ENCODE results near the gene CD1D.
"Not testable (repeated sequence)": the region's sequence is repeated elsewhere in the genome, so short reads cannot be mapped to it uniquely, and the experiment has no call there.

The CD1D gene

DNA sequence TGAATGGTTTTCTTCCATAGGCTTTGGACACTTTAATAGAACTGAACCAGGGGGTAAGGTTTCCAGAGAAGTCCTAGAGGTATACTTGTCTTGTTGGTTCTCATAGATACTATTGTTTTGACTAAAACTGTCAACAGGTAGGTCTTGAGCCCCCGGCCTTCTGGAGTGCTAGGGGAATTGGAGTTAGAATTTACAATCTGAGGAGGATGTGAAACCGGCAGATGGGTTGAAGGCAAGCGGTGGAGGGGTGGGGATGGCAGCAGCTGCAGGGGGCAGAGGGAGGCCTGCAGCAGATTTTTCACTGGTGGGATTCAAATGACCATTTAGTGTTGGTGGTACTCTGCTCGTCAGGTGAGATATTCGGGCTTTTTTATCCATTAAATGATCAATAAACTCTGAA is 4.3 kb upstream of the CD1D start:
- no peak for DNase-seq (ENCODE audit: low read depth)

- DNase-seq (ENCODE audit: low read depth): not testable (repeated sequence)
Measured at GRCh38 chr1:158176849-158177699, 3.6 kb upstream of the CD1D start.

- peak; percentile 16 for DNase-seq (ENCODE audit: low read depth)
Measured at GRCh38 chr1:158177700-158178450, 2.8 kb upstream of the CD1D start.

- DNase-seq (ENCODE audit: low read depth): no peak
Measured at GRCh38 chr1:158179301-158180041, 1.2 kb upstream of the CD1D start.

GRCh38 chr1:158181577-158181922 is 855 bp downstream of the CD1D start:
- DNase-seq (ENCODE audit: low read depth): no peak

- no peak for DNase-seq (ENCODE audit: low read depth)
Measured at GRCh38 chr1:158185770-158186169, 5.1 kb downstream of the CD1D start.

GRCh38 chr1:158186180-158186579 is 5.5 kb downstream of the CD1D start:
- DNase-seq (ENCODE audit: low read depth): no peak

DNA sequence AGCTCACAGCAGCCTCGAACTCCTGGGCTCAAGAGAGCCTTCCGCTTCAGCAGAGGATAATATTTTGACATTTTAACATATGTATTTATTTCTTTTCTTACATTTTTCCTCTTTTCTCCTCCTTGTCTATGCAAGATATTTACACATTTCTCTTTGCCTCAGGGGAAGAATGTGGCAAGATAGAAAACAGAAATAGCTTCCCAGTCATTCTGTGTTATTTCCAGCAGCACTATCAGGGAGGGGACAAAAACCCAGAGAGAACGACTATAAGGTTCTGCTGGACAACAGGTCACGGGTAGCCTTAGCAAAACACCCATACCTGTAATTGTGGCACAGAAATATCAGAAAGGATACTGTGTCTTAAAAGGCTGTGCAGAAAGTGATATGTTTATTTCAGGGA is 7.9 kb downstream of the CD1D start:
- DNase-seq (ENCODE audit: low read depth): no peak

- no peak for DNase-seq (ENCODE audit: low read depth)
Measured at GRCh38 chr1:158189624-158190023, 8.9 kb downstream of the CD1D start.

DNA sequence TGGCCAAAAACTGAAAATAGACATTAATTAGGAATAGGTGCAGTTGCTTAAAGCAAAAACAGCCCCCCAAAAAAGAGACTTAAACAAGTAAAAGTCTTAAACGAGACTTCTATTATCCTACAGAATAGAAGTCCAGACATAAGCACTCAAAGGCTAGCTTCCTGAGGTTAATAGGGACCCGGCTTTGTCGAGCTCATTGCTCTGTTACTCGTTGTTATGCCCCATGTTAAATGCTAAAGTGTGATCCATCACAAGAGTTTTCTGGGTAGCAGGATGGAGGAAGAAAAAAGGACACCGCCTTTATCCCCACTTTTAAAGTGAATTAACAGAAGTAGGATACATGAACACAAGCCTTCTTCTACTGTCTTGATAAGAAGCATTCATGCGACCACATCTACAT is 10.6 kb downstream of the CD1D start:
- no peak for DNase-seq (ENCODE audit: low read depth)

DNA sequence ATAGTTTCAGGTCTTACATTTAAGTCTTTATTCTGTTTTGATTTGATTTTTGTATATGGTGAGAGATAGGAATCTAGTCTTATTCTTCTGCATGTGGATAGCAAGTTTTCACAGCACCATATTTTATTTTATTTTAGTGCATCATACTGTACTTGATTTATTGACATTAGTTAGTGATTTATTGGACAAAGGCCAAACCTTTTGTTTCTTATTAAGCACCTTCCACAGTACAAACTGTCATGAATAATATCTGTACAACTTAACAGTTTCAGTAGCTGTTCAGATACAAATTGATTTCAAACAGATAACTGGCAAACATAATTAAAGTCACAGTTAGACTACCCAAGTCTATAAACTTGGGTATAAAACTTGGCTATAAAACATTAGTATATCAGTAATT is 15.8 kb downstream of the CD1D start:
- DNase-seq (ENCODE audit: low read depth): no peak

- no peak for DNase-seq (ENCODE audit: low read depth)
Measured at GRCh38 chr1:158199849-158200248, 19.2 kb downstream of the CD1D start.

- DNase-seq (ENCODE audit: low read depth): no peak
Measured at GRCh38 chr1:158200527-158200926, 19.8 kb downstream of the CD1D start.

DNA sequence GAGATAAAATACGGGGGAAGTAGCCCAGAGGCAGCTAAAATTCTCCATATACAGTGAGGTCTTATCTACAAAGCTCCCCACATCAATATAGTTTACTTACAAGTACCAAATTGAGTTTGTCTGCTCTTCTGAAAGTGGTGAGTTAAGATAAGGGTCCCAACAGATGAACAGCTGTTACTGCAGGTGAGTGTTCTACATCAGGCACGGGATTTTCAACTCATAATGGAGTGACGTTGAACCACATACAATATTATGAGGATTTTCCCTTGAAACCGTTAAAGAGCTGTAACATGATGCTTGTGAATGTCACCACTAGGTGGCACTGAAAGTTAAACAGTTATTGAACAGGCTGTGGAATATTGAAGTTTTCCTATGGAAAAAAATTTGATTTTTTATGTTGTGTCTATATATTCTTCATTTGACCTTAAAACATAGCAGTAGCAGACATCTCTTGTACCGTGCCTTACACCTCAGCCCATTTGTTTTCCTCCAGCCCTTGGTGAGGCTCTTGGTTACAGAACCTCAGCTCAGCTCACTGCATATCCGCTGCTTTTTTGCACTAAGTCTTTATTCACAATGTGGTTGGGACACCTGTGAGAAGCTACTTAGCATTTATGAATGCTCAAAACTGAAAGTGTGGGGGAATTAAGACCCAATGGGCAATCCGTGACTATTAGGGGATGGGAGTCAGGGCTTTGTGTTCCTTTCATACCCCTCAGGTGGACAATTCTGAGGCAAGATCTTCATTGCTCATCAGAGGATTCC is 23.2 kb downstream of the CD1D start:
- DNase-seq (ENCODE audit: low read depth): no peak

DNA sequence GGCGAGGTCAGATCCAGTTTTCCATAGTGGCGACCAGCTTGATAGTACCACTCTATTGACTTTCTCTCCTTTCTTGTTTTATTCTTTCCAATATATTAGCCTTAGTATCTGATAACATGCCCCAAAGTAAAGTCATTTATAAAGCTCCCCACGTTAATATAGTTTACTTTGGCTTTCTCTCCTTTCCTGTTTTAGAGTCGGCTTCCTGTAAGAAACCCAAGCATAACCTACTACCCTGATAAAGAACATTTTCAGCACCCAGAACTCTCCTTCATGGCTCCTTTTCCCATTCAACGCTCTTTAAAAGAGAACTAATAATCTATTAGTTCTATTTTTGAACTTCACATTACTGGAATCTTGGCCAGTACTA is 23.7 kb downstream of the CD1D start:
- DNase-seq (ENCODE audit: low read depth): no peak

- DNase-seq (ENCODE audit: low read depth): no peak
Measured at GRCh38 chr1:158208586-158209116, 28.0 kb downstream of the CD1D start.

DNA sequence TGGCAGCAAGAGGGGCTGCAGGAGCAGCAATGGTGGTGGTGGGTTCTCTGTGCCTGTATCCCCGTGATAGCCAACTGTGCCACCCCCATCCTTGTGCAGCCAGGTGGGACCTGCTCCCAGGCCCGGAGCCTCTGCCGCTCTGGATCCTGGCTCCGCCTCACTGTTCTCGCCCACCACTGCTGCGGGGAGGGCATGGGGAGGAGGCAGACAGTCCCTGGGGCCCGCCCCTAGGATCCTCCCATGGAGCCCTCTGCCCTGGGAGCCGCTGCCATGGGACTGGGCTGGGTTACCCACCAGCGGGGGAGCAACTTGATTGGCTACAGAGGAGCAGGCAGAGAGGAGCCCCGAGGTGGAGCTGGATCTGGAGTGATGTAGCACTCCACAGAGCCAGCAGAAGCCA is 31.6 kb downstream of the CD1D start:
- DNase-seq (ENCODE audit: low read depth): no peak

DNA sequence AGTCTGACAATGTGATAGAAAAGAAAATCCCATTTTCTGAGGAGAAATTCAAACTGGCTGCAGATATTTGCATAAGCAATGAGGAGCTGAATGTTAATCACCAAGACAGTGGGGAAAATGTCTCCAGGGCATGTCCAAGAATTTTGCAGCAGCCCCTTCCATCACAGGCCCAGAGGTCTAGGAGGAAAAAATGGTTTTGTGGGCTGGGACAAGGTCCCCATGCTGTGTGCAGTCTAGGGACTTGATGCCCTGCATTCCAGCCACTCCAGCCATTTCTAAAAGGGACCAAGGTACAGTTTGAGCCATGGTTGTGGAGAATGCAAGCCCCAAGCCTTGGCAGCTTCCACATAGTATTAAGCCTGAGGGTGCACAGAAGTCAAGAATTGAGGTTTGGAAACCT is 42.8 kb downstream of the CD1D start:
- not testable (repeated sequence) for DNase-seq (ENCODE audit: low read depth)

GRCh38 chr1:158227904-158228623 is 47.4 kb downstream of the CD1D start:
- DNase-seq (ENCODE audit: low read depth): no peak

All from activated T-cell treated with anti-CD3 and anti-CD28 coated beads for 24 hours (primary cell).